Right lobe of liver (tissue), 6 donors: ENCODE data around the gene EBLN2. TPM values are rescaled to one million over a fixed set of nuclear protein-coding genes. Genes with fewer than 3 reads are reported as not detected.

Experiments
- ATAC-seq, 4 donors: fragments of 200-7000 bp; cut with Tn5 transposase; one replicate each; pipeline ENCODE4 v1.9.1; 2020; ENCODE audit warnings: mild to moderate bottlenecking in 4 of 4, moderate library complexity in 4 of 4
- DNase-seq, 3 donors: peaks; one replicate each; pipeline ENCODE4 v3.0.0-alpha.2; 2020
- H3K27ac ChIP-seq, 3 donors: fragments of 200-600 bp; one replicate each; pipeline ENCODE4 v1.8.0; 2022
- H3K27me3 ChIP-seq, 2 donors: fragments of 200-600 bp; one replicate each; pipeline ENCODE4 v1.8.0; 2022
- H3K36me3 ChIP-seq, 4 donors: fragments of 200-600 bp; sonication (generic) in 1 of 4; one replicate each; pipeline versions ENCODE4 v1.5.1 to v1.8.0; 2017 to 2022; ENCODE audit warnings: control low read depth in 1 of 4
- H3K4me1 ChIP-seq, 4 donors: fragments of 200-600 bp; sonication (generic) in 1 of 4; one replicate each; pipeline versions ENCODE4 v1.5.1 to v1.8.0; 2017 to 2022; ENCODE audit warnings: control low read depth in 1 of 4
- H3K4me3 ChIP-seq, 3 donors: fragments of 200-600 bp; one replicate each; pipeline ENCODE4 v1.8.0; 2022
- H3K9me3 ChIP-seq, 4 donors: fragments of 200-600 bp; sonication (generic) in 1 of 4; one replicate each; pipeline versions ENCODE4 v1.5.1 to v1.8.0; 2017 to 2022; ENCODE audit warnings: control low read depth in 1 of 4
- CTCF ChIP-seq, 4 donors: fragments of 200-600 bp in 3 of 4; fragments of 450-650 bp in 1 of 4; IDR thresholded peaks; one replicate each; pipeline versions ENCODE4 v1.5.1 to v1.8.0; 2016 to 2022; ENCODE audit warnings: antibody characterized with exemption in 4 of 4, mild to moderate bottlenecking in 2 of 4
- POLR2A ChIP-seq: fragments of 450-650 bp; IDR thresholded peaks from one replicate; pipeline ENCODE4 v1.6.1; 2017; ENCODE audit warnings: antibody characterized with exemption, mild to moderate bottlenecking
- WGBS: methylation state at CpG from one replicate; pipeline ENCODE4 v1.1.6; 2018; ENCODE audit warnings: low coverage, low lambda C conversion rate; ENCODE audit not compliant: insufficient coverage; ENCODE audit errors: missing lambda C conversion rate; 5-methylcytosine and 5-hydroxymethylcytosine counted together
- intact Hi-C, 2 donors: fragments of 100-400 bp; cut with DNase I; formaldehyde crosslinking; loops; one replicate each; pipeline versions ENCODE4 v1.11.2 to v1.14.1; 2022
- small RNA-seq, 2 experiments: library from RNA; depleted of rRNA; stranded (forward); fragments of <200 nt; gene quantifications; one replicate each; pipeline ENCODE3, GENCODE V24; 2016
- total RNA-seq, 6 experiments: library from RNA; depleted of rRNA in 2 of 6; stranded (reverse); fragments of >200 nt in 2 of 6; fragmentation: NEBNext Ultra II Directional in 3 of 6; extraction: Animal tissue kit (Norgen Biotek cat#: 25700) in 3 of 6; gene quantifications; one replicate each; pipeline versions ENCODE4 v1.1.0 to v1.2.4, GENCODE V29; 2016 to 2023
- donor health status: DM: no; HTN: yes; CAD: no.
- donor health status: DM: no; HTN: no; CAD: no.
- donor health status: DM: no; HTN: no; CAD: no.
- donor health status: DM: no; HTN: yes; CAD: no.
- donor health status: DM: no; HTN: yes; CAD: no.

Gene EBLN2
- total RNA-seq, 6 experiments from 2014 or later, result 1.5 to 3.8 (median 1.7) TPM

DNA sequence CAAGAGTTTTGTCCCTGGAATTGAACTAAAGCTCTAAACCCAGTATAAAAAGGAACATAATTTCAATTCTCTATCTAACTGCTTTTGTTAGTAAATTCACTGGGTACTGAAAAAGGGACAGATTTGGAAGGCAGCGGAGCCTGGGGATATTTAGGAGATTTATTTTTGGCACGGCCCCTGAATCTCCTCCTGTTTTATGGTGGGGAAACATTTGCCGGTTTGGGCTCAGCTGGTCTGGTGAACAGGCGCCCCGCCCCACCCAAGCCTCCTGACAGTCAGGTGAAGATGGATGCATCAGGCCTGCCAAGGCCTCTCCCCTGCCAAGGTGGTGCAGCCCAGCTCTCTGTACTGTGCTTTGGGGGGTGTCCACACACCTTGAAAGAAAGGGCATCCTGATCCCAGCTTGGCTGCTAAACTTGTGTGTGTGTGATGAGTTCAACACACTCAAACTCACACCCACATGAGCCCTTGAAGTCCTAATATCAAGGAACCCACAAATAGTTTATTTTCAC, 46.3 kb downstream of the EBLN2 start:
- no peak for DNase-seq
- Histone ChIP-seq H3K4me3 (no peak overlapping the region), H3K4me1 (no peaks in the 10 kb centered on the region), H3K27ac (no peak overlapping the region), H3K36me3 (no peaks in the 10 kb centered on the region), H3K9me3 (no peaks in the 10 kb centered on the region), H3K27me3 (no peaks in the 10 kb centered on the region)
- intact Hi-C loops, result loop anchor here (5.0 to 10.0 kb wide), 2 partner anchors 327 to 385 kb away; no protein-coding TSS in a partner anchor
- no peak for ATAC-seq
- TF ChIP-seq POLR2A (no peak), CTCF (IDR thresholded peaks at IDR 0.05) (no peak)
- WGBS, result 68% methylated on average over 3 of the region's 5 CpGs

DNA sequence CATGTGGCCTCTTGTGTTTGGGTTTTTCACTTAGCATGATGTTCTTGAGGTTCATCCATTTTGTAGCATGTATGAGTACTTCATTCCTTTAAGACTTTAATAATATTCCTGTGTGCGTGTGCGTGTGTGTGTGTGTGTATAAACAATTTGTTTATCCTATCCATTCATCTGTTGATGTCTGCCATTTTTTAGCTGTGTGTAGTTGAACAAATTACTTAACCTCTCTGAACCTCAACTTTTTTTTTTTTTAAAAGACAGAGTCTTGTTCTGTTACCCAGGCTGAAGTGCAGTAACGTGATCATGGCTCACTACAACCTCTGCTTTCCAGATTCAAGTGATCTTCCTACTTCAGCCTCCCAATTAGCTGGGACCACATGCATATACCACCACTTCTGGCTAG, 47.3 kb downstream of the EBLN2 start:
- WGBS, result 75% methylated on average over 3 of the region's 3 CpGs
- no peak overlapping the region for H3K27ac ChIP-seq
- no peaks in the 10 kb centered on the region for H3K4me1 ChIP-seq
- H3K4me3 ChIP-seq, result no peak overlapping the region
- H3K27me3 ChIP-seq, result no peaks in the 10 kb centered on the region
- intact Hi-C loops, result loop anchor here (5.0 to 10.0 kb wide), 2 partner anchors 326 to 384 kb away; no protein-coding TSS in a partner anchor
- TF ChIP-seq CTCF (IDR thresholded peaks at IDR 0.05) (no peak), POLR2A (no peak)
- no peak for DNase-seq
- no peaks in the 10 kb centered on the region for H3K36me3 ChIP-seq
- ATAC-seq, result no peak
- no peaks in the 10 kb centered on the region for H3K9me3 ChIP-seq

DNA sequence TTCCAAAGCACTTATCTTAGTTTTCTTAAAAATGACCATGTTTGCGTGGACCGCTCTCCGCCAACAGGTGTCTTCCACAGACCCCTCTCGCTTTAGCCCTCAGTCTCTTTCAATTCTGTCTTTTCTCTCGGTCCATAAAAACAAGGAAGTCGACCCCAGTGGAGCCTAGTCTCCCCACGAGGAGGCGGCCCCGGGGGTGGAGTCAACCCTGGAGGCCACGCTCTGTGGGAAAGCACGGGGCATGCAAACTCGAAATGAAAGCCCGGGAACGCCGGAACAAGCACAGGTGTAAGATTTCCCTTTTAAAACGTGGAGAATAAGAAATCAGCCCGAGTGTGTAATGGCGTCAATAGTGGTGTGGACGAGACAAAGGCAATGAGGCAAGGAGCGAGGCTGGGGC, 49.1 kb downstream of the EBLN2 start:
- H3K27me3 ChIP-seq, result no peaks in the 10 kb centered on the region
- DNase-seq (no peak), ATAC-seq (no peak)
- H3K4me1 ChIP-seq, result no peaks in the 10 kb centered on the region
- TF ChIP-seq POLR2A (no peak), CTCF (IDR thresholded peaks at IDR 0.05) (no peak)
- intact Hi-C loops, result no loop called here
- WGBS, result 73% methylated on average over 20 of the region's 20 CpGs
- no peak overlapping the region for H3K27ac ChIP-seq
- no peak overlapping the region for H3K4me3 ChIP-seq
- H3K9me3 ChIP-seq, result no peaks in the 10 kb centered on the region
- no peaks in the 10 kb centered on the region for H3K36me3 ChIP-seq

Small RNA genes within 50 kb of the gene (small RNA-seq; reads per million reads assigned to genes)
- gene RNU2-64P, result 0.39 reads per million in 2 experiments
- gene RNU6-557P, result 0 reads per million in 2 experiments
- 0 reads per million in 2 experiments for gene RNU7-19P

Other genes with a start within 250 kb of the EBLN2 start
- 1 to 10 TPM; 5.1 to 9.9 (median 7.9) TPM for gene SHQ1, start 213.2 kb upstream of the EBLN2 start, total RNA-seq
- under 1 TPM in 5 of 6 experiments, not detected in 1; 0.06 to 0.69 (median 0.12) TPM for gene GXYLT2, start 173.6 kb upstream of the EBLN2 start, total RNA-seq
- 10 to 100 TPM; 23.7 to 56.1 (median 42.3) TPM for gene PPP4R2, start 64.8 kb upstream of the EBLN2 start, total RNA-seq